ENCODE data around the gene HGFAC. TPM values are rescaled to one million over a fixed set of nuclear protein-coding genes. Genes with fewer than 3 reads are reported as not detected.

The HGFAC gene
- total and polyA plus RNA-seq, 2 of the 13 experiments (the other 11 are each of a cell fraction or from before 2014, with no cell fraction given) = 8.5 to 63.6 TPM

- TF ChIP-seq POGZ (CRISPR knock-in tag; IDR thresholded peaks at IDR 0.05) (no peak), PHF21A (CRISPR knock-in tag; IDR thresholded peaks at IDR 0.05) (no peak), CREB1 (IDR thresholded peaks at IDR 0.05) (no peak), CREB1 (CRISPR knock-in tag; IDR thresholded peaks at IDR 0.05) (no peak), MTF1 (CRISPR knock-in tag; IDR thresholded peaks at IDR 0.05) (no peak), ZBTB2 (CRISPR knock-in tag; IDR thresholded peaks at IDR 0.05; ENCODE audit: low read depth) (no peak), SP5 (CRISPR knock-in tag; IDR thresholded peaks at IDR 0.05; ENCODE audit: borderline replicate concordance, low read depth) (no peak)
- TF ChIP-seq, protein P1, sequence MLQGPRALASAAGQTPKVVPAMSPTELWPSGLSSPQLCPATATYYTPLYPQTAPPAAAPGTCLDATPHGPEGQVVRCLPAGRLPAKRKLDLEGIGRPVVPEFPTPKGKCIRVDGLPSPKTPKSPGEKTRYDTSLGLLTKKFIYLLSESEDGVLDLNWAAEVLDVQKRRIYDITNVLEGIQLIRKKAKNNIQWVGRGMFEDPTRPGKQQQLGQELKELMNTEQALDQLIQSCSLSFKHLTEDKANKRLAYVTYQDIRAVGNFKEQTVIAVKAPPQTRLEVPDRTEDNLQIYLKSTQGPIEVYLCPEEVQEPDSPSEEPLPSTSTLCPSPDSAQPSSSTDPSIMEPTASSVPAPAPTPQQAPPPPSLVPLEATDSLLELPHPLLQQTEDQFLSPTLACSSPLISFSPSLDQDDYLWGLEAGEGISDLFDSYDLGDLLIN (CRISPR knock-in tag; IDR thresholded peaks at IDR 0.05; ENCODE audit: borderline replicate concordance) = no peak
Observed at GRCh38 chr4:3478446-3479357, 36.9 kb downstream of the HGFAC start (continued).

- H3K4me3 ChIP-seq (replicated peaks in 1 of 3; ENCODE audit: insufficient read depth in 1 of 3, low read depth in 2 of 3, low read length in 3 of 3) = no peak overlapping the region
- ChIA-PET POLR2A (no interaction called here), CTCF (ENCODE audit: low intra/inter-chr PET ratio, low total read pairs) (no interaction called here)
- in situ Hi-C loops (cut with HindIII; ENCODE audit: extremely low pct_ligation_motif_present, low pct_unique_long_range_greater_than_20kb) (no loop called here), intact Hi-C loops (cut with micrococcal nuclease; ENCODE audit: unreplicated experiment) (no loop called here)
- H3K4me1 ChIP-seq (ENCODE audit: insufficient read depth, low read length) = peaks cover 25% of the 10 kb centered on the region
- no peak for DNase-seq (ENCODE audit: low spot score)
- H3K27ac ChIP-seq (ENCODE audit: extremely low read length, insufficient read depth, low read length) = no peak overlapping the region
- H3K4me2 ChIP-seq (ENCODE audit: low read depth, low read length) = no peak overlapping the region
- BruUV-seq (replicated peaks) = no TSS peak
- H4K20me1 ChIP-seq (ENCODE audit: insufficient read depth, low read length) = no peaks in the 10 kb centered on the region
- peaks cover 25 to 79% of the 10 kb centered on the region in 2 experiments for H3K27me3 ChIP-seq (ENCODE audit: control insufficient read depth in 1 of 2, insufficient read depth in 2 of 2, low read length in 2 of 2)
- H3K36me3 ChIP-seq (replicated peaks in 1 of 2; ENCODE audit: control insufficient read depth in 1 of 2, insufficient read depth in 2 of 2, low read length in 2 of 2) = no peaks in the 10 kb centered on the region
- no peaks in the 10 kb centered on the region for H3K79me2 ChIP-seq (ENCODE audit: insufficient read depth, low read length)
- no peak for TF ChIP-seq CEBPG (CRISPR knock-in tag; IDR thresholded peaks at IDR 0.05)
- no peak for TF ChIP-seq ZNF766 (CRISPR knock-in tag; IDR thresholded peaks at IDR 0.05; ENCODE audit: borderline replicate concordance)
- TF ChIP-seq ZNF326 (CRISPR knock-in tag; IDR thresholded peaks at IDR 0.05; ENCODE audit: borderline replicate concordance) = no peak
- TF ChIP-seq NFAT5 (CRISPR knock-in tag; IDR thresholded peaks at IDR 0.05) = no peak
- no peak for TF ChIP-seq TSC22D2 (CRISPR knock-in tag; IDR thresholded peaks at IDR 0.05; ENCODE audit: borderline replicate concordance)
- TF ChIP-seq RFXAP (CRISPR knock-in tag; IDR thresholded peaks at IDR 0.05; ENCODE audit: borderline replicate concordance) = no peak
- no peak overlapping the region for H2AFZ ChIP-seq (ENCODE audit: low read length)
- 19% methylated on average over 4 of the region's 25 CpGs for WGBS (ENCODE audit: low lambda C conversion rate)
- no peak for ATAC-seq
- no peak for FAIRE-seq
- H3K9me3 ChIP-seq (ENCODE audit: low read length) = no peaks in the 10 kb centered on the region
- no peak overlapping the region for H3K9ac ChIP-seq (ENCODE audit: insufficient read depth, low read depth, low read length)
Observed at GRCh38 chr4:3479358-3480101, 37.8 kb downstream of the HGFAC start.

Measured in HepG2 (cell line).